ENCODE data around the gene PTPN20. TPM values are rescaled to one million over a fixed set of nuclear protein-coding genes. Genes with fewer than 3 reads are reported as not detected.

Gene PTPN20
- total RNA-seq, 2 experiments from 2014 or later: not detected

DNA sequence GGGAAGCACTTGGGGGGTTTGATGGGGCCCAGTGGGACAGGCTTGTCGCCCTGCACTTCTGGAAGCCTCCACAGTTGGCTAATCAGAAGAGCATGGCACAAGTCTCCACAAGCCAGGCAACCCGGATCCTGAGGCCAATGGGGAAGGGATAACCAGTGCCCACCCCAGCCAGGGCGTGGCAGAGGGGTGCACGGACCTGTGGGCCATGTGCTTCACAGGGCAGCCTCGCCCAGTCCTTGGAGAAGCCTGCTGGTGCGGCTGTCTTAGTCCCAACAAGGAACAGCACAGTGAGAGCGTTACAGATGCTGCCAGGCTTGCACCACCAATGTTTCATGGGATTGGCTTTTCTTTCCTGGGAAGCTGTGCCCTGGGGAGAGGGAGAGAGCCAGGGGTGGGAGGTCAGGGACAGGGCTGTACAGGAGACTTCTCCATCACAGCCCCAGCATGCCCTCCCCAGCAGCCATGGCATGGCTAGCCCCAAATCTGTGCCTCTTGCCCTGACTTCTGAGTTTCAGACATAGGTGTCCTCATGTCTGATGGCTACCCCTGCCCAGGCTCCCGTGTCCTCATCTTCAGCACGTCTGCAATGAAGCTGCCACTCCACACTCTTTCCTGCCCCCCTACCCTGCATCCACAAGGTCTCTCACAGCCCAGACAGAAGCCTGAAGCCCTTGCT, 116.0 kb downstream of the PTPN20 start:
- Histone ChIP-seq H3K36me3 (ENCODE audit: insufficient read depth, low read length) (no peaks in the 10 kb centered on the region), H2AFZ (ENCODE audit: low read length) (no peak overlapping the region), H3K4me2 (ENCODE audit: low read length) (no peak overlapping the region), H3K9me3 (ENCODE audit: low read length) (no peaks in the 10 kb centered on the region), H3K79me2 (ENCODE audit: insufficient read depth, low read depth, low read length) (no peaks in the 10 kb centered on the region), H3K4me1 (ENCODE audit: insufficient read depth, low read length, poor library complexity, severe bottlenecking) (no peaks in the 10 kb centered on the region), H3K9me2 (ENCODE audit: insufficient read depth, low read length) (no peaks in the 10 kb centered on the region), H3K27ac (ENCODE audit: low read depth, low read length, poor library complexity, severe bottlenecking) (no peak overlapping the region), H3K4me3 (ENCODE audit: low read depth, low read length, poor library complexity, severe bottlenecking) (no peak overlapping the region), H4K20me1 (ENCODE audit: insufficient read depth, low read length) (no peaks in the 10 kb centered on the region)
- no peak for TF ChIP-seq EZH2phosphoT487 (IDR thresholded peaks at IDR 0.05; ENCODE audit: borderline replicate concordance, low read depth, low read length)
- TF ChIP-seq, protein P1, sequence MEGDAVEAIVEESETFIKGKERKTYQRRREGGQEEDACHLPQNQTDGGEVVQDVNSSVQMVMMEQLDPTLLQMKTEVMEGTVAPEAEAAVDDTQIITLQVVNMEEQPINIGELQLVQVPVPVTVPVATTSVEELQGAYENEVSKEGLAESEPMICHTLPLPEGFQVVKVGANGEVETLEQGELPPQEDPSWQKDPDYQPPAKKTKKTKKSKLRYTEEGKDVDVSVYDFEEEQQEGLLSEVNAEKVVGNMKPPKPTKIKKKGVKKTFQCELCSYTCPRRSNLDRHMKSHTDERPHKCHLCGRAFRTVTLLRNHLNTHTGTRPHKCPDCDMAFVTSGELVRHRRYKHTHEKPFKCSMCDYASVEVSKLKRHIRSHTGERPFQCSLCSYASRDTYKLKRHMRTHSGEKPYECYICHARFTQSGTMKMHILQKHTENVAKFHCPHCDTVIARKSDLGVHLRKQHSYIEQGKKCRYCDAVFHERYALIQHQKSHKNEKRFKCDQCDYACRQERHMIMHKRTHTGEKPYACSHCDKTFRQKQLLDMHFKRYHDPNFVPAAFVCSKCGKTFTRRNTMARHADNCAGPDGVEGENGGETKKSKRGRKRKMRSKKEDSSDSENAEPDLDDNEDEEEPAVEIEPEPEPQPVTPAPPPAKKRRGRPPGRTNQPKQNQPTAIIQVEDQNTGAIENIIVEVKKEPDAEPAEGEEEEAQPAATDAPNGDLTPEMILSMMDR (conservative IDR thresholded peaks at IDR 0.05; ENCODE audit: low read length): no peak
- BruUV-seq (replicated peaks): no TSS peak
- POLR2A ChIA-PET: no interaction called here
- no peak for DNase-seq (ENCODE audit: low spot score)
- intact Hi-C loops (cut with micrococcal nuclease; ENCODE audit: unreplicated experiment): no loop called here
- CTCF ChIA-PET (ENCODE audit: unreplicated experiment): interaction anchor here (0.5 kb wide), 1 partner anchor 116 kb away, joined by 12 read pairs; no protein-coding TSS in a partner anchor

- H2AFZ ChIP-seq (ENCODE audit: low read length): no peak overlapping the region
- no peaks in the 10 kb centered on the region for H3K9me2 ChIP-seq (ENCODE audit: insufficient read depth, low read length)
- BruUV-seq (replicated peaks): no TSS peak
- intact Hi-C loops (cut with micrococcal nuclease; ENCODE audit: unreplicated experiment): no loop called here
- ChIA-PET POLR2A (no interaction called here), CTCF (ENCODE audit: unreplicated experiment) (no interaction called here)
- H3K4me3 ChIP-seq (ENCODE audit: low read depth, low read length, poor library complexity, severe bottlenecking): no peak overlapping the region
- H4K20me1 ChIP-seq (ENCODE audit: insufficient read depth, low read length): no peaks in the 10 kb centered on the region
- H3K36me3 ChIP-seq (ENCODE audit: insufficient read depth, low read length): no peaks in the 10 kb centered on the region
- no peaks in the 10 kb centered on the region for H3K79me2 ChIP-seq (ENCODE audit: insufficient read depth, low read depth, low read length)
- no peak for TF ChIP-seq EZH2phosphoT487 (IDR thresholded peaks at IDR 0.05; ENCODE audit: borderline replicate concordance, low read depth, low read length)
- TF ChIP-seq, protein P1 (conservative IDR thresholded peaks at IDR 0.05; ENCODE audit: low read length): no peak
- H3K4me1 ChIP-seq (ENCODE audit: insufficient read depth, low read length, poor library complexity, severe bottlenecking): no peaks in the 10 kb centered on the region
- H3K27ac ChIP-seq (ENCODE audit: low read depth, low read length, poor library complexity, severe bottlenecking): no peak overlapping the region
- no peak for DNase-seq (ENCODE audit: low spot score)
- H3K9me3 ChIP-seq (ENCODE audit: low read length): no peaks in the 10 kb centered on the region
- no peak overlapping the region for H3K4me2 ChIP-seq (ENCODE audit: low read length)
Observed at GRCh38 chr10:47027784-47028260, 116.6 kb downstream of the PTPN20 start.

DNA sequence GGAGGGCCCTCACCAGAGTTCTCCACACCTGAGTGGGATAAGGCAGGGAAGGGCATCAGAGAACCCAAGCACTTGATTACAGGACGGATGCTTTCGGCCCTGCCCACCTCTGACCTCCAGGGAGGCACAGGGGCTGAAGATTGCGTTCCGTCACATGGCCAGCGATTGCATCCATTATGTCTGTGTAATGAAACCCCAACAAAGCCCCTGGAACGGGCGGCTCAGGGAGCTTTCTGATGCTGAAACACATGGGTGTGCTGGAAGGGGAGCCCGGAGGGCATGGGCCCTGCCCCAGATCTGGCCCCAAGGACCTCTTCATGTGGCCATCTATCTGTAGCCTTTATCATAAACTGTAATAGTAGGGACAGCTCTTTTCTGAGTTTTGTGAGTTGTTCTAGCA, 117.2 kb downstream of the PTPN20 start:
- Histone ChIP-seq H3K27ac (ENCODE audit: low read depth, low read length, poor library complexity, severe bottlenecking) (no peak overlapping the region), H3K4me1 (ENCODE audit: insufficient read depth, low read length, poor library complexity, severe bottlenecking) (no peaks in the 10 kb centered on the region), H3K9me3 (ENCODE audit: low read length) (no peaks in the 10 kb centered on the region), H3K4me3 (ENCODE audit: low read depth, low read length, poor library complexity, severe bottlenecking) (no peak overlapping the region), H2AFZ (ENCODE audit: low read length) (no peak overlapping the region), H3K4me2 (ENCODE audit: low read length) (no peak overlapping the region), H3K9me2 (ENCODE audit: insufficient read depth, low read length) (no peaks in the 10 kb centered on the region), H4K20me1 (ENCODE audit: insufficient read depth, low read length) (no peaks in the 10 kb centered on the region), H3K79me2 (ENCODE audit: insufficient read depth, low read depth, low read length) (no peaks in the 10 kb centered on the region), H3K36me3 (ENCODE audit: insufficient read depth, low read length) (no peaks in the 10 kb centered on the region)
- no peak for DNase-seq (ENCODE audit: low spot score)
- intact Hi-C loops (cut with micrococcal nuclease; ENCODE audit: unreplicated experiment): no loop called here
- BruUV-seq (replicated peaks): no TSS peak
- TF ChIP-seq, protein P1 (conservative IDR thresholded peaks at IDR 0.05; ENCODE audit: low read length): no peak
- no peak for TF ChIP-seq EZH2phosphoT487 (IDR thresholded peaks at IDR 0.05; ENCODE audit: borderline replicate concordance, low read depth, low read length)
- CTCF ChIA-PET (ENCODE audit: unreplicated experiment): interaction anchor here (0.9 kb wide), 1 partner anchor 20 kb away, joined by 4 read pairs; no protein-coding TSS in a partner anchor
- POLR2A ChIA-PET: no interaction called here

Data from OCI-LY7 (cell line).